GM11168 (cell line): ENCODE data around the gene GRIP1.

Source experiments
- in situ Hi-C: fragments of 300-500 bp; cut with MboI; formaldehyde crosslinking; loops from one replicate; pipeline ENCODE4 v1.12.0; 2022; ENCODE audit warnings: low sequenced_read_pairs; ENCODE audit not compliant: unreplicated experiment

The GRIP1 gene

GRCh38 chr12:66693901-66694513, 15.1 kb upstream of the GRIP1 start:
- in situ Hi-C loops: no loop called here

- in situ Hi-C loops: no loop called here
Observed at GRCh38 chr12:66692986-66693385, 14.1 kb upstream of the GRIP1 start.

- in situ Hi-C loops: no loop called here
Observed at GRCh38 chr12:66692170-66692569, 13.3 kb upstream of the GRIP1 start.

- in situ Hi-C loops: loop anchor here (5.0 kb wide), 1 partner anchor 173 kb away; no protein-coding TSS in a partner anchor
Observed at GRCh38 chr12:66688846-66689439, 10.1 kb upstream of the GRIP1 start.

- in situ Hi-C loops: no loop called here
Observed at GRCh38 chr12:66684222-66684621, 5.3 kb upstream of the GRIP1 start.

- in situ Hi-C loops: no loop called here
Observed at GRCh38 chr12:66683822-66684221, 4.9 kb upstream of the GRIP1 start.

- in situ Hi-C loops: no loop called here
Observed at GRCh38 chr12:66683073-66683472, 4.2 kb upstream of the GRIP1 start.

- in situ Hi-C loops: no loop called here
Observed at GRCh38 chr12:66679461-66680084, 697 bp upstream of the GRIP1 start.

GRCh38 chr12:66676241-66676640, 2.6 kb downstream of the GRIP1 start:
- in situ Hi-C loops: no loop called here

GRCh38 chr12:66674495-66675122, 4.3 kb downstream of the GRIP1 start:
- in situ Hi-C loops: no loop called here

- in situ Hi-C loops: no loop called here
Observed at GRCh38 chr12:66669541-66669940, 9.3 kb downstream of the GRIP1 start.

- in situ Hi-C loops: no loop called here
Observed at GRCh38 chr12:66668311-66668710, 10.6 kb downstream of the GRIP1 start.

GRCh38 chr12:66667906-66668305, 11.0 kb downstream of the GRIP1 start:
- in situ Hi-C loops: no loop called here

- in situ Hi-C loops: no loop called here
Observed at GRCh38 chr12:66666481-66666880, 12.4 kb downstream of the GRIP1 start.

- in situ Hi-C loops: no loop called here
Observed at GRCh38 chr12:66665435-66665985, 13.4 kb downstream of the GRIP1 start.

- in situ Hi-C loops: no loop called here
Observed at GRCh38 chr12:66664076-66664475, 14.8 kb downstream of the GRIP1 start.

- in situ Hi-C loops: no loop called here
Observed at GRCh38 chr12:66663611-66664010, 15.3 kb downstream of the GRIP1 start.

GRCh38 chr12:66662729-66663128, 16.1 kb downstream of the GRIP1 start:
- in situ Hi-C loops: no loop called here

- in situ Hi-C loops: no loop called here
Observed at GRCh38 chr12:66662179-66662578, 16.7 kb downstream of the GRIP1 start.

- in situ Hi-C loops: no loop called here
Observed at GRCh38 chr12:66661357-66661756, 17.5 kb downstream of the GRIP1 start.

GRCh38 chr12:66653796-66654195, 25.1 kb downstream of the GRIP1 start:
- in situ Hi-C loops: no loop called here
